OCI-M1 (cell line): ENCODE measurements around the gene PRKCE.

Source experiments
- DNase-seq: peaks from one replicate; lab custom pipeline; 2025; lab: John Stamatoyannopoulos, UW

PRKCE gene

GRCh38 chr2:46146866-46147502, 495.5 kb downstream of the PRKCE start:
- DNase-seq: no peak

GRCh38 chr2:46147626-46148368, 496.3 kb downstream of the PRKCE start:
- DNase-seq: no peak

- DNase-seq: no peak
Measured at GRCh38 chr2:46148369-46148736, 496.9 kb downstream of the PRKCE start.

GRCh38 chr2:46150445-46150955, 499.0 kb downstream of the PRKCE start:
- no peak for DNase-seq

- DNase-seq: no peak
Measured at GRCh38 chr2:46151577-46151976, 500.1 kb downstream of the PRKCE start.

- DNase-seq: no peak
Measured at GRCh38 chr2:46153996-46154753, 502.7 kb downstream of the PRKCE start.

- no peak for DNase-seq
Measured at GRCh38 chr2:46157072-46157965, 505.8 kb downstream of the PRKCE start.

GRCh38 chr2:46157966-46158310, 506.5 kb downstream of the PRKCE start:
- no peak for DNase-seq

GRCh38 chr2:46158661-46159060, 507.2 kb downstream of the PRKCE start:
- DNase-seq: no peak

GRCh38 chr2:46160326-46160725, 508.9 kb downstream of the PRKCE start:
- no peak for DNase-seq

GRCh38 chr2:46161315-46161714, 509.8 kb downstream of the PRKCE start:
- DNase-seq: no peak

- DNase-seq: no peak
Measured at GRCh38 chr2:46161911-46162310, 510.4 kb downstream of the PRKCE start.

GRCh38 chr2:46162329-46163097, 511.0 kb downstream of the PRKCE start:
- no peak for DNase-seq

- DNase-seq: no peak
Measured at GRCh38 chr2:46163098-46163430, 511.6 kb downstream of the PRKCE start.

GRCh38 chr2:46163804-46164528, 512.5 kb downstream of the PRKCE start:
- DNase-seq: no peak

GRCh38 chr2:46164529-46165301, 513.2 kb downstream of the PRKCE start:
- DNase-seq: no peak

GRCh38 chr2:46165916-46166315, 514.4 kb downstream of the PRKCE start:
- DNase-seq: no peak

- no peak for DNase-seq
Measured at GRCh38 chr2:46167406-46167805, 515.9 kb downstream of the PRKCE start.

GRCh38 chr2:46167924-46168323, 516.4 kb downstream of the PRKCE start:
- DNase-seq: no peak

- DNase-seq: no peak
Measured at GRCh38 chr2:46169467-46169866, 518.0 kb downstream of the PRKCE start.
